ENCODE results near the gene PLXNA4. TPM values are rescaled to one million over a fixed set of nuclear protein-coding genes. Genes with fewer than 3 reads are reported as not detected.

Gene PLXNA4
- total RNA-seq, 1 experiment from 2014 or later = 0.10 TPM

GRCh38 chr7:132154248-132154647 is 422.0 kb downstream of the PLXNA4 start:
- ATAC-seq = no peak
- TF ChIP-seq POLR2AphosphoS5 (IDR thresholded peaks at IDR 0.05; ENCODE audit: low read depth, low read length) = no peak
- no peak for TF ChIP-seq REST (IDR thresholded peaks at IDR 0.05; ENCODE audit: insufficient read depth in 1 of 2, low read depth in 2 of 2, low read length in 1 of 2)
- no peak for TF ChIP-seq CTCF (IDR thresholded peaks at IDR 0.05)
- no peak for TF ChIP-seq TCF7L2 (IDR thresholded peaks at IDR 0.05; ENCODE audit: low read depth, low read length)
- no peak for TF ChIP-seq SIN3A (IDR thresholded peaks at IDR 0.05; ENCODE audit: borderline replicate concordance, insufficient read depth, low read depth, low read length)
- in situ Hi-C loops (cut with HindIII; ENCODE audit: low pct_unique_long_range_greater_than_20kb, low sequenced_read_pairs) = no loop called here

GRCh38 chr7:132152131-132152889 is 424.0 kb downstream of the PLXNA4 start:
- intact Hi-C loops (cut with micrococcal nuclease; ENCODE audit: unreplicated experiment) (no loop called here), in situ Hi-C loops (cut with HindIII; ENCODE audit: low pct_unique_long_range_greater_than_20kb, low sequenced_read_pairs) (no loop called here)
- Histone ChIP-seq H3K4me1 (ENCODE audit: control insufficient read depth, insufficient read depth, low read length) (no peaks in the 10 kb centered on the region), H3K27ac (ENCODE audit: low read length) (no peak overlapping the region), H3K36me3 (ENCODE audit: control insufficient read depth, insufficient read depth, low read length) (no peaks in the 10 kb centered on the region), H3K4me3 (ENCODE audit: low read depth in 2 of 2, low read length in 2 of 2) (no peak overlapping the region), H3K27me3 (ENCODE audit: control insufficient read depth, insufficient read depth, low read length) (no peaks in the 10 kb centered on the region; the same call in 1 of the 2 replicates), H3K9me3 (ENCODE audit: control insufficient read depth, insufficient read depth, low read depth, low read length) (no peaks in the 10 kb centered on the region)
- DNase-seq (ENCODE audit: low read depth, low spot score) = no peak
- TF ChIP-seq TCF7L2 (IDR thresholded peaks at IDR 0.05; ENCODE audit: low read depth, low read length) (no peak), POLR2AphosphoS5 (IDR thresholded peaks at IDR 0.05; ENCODE audit: low read depth, low read length) (no peak), REST (IDR thresholded peaks at IDR 0.05; ENCODE audit: insufficient read depth in 1 of 2, low read depth in 2 of 2, low read length in 1 of 2) (no peak), SIN3A (IDR thresholded peaks at IDR 0.05; ENCODE audit: borderline replicate concordance, insufficient read depth, low read depth, low read length) (no peak), CTCF (IDR thresholded peaks at IDR 0.05) (no peak)
- POLR2A ChIA-PET = no interaction called here
- CTCF ChIA-PET = no interaction called here
- ATAC-seq = no peak
- no TSS peak for BruUV-seq (replicated peaks)

More at GRCh38 chr7:132154248-132154647, 422.0 kb downstream of the PLXNA4 start:
- no peaks in the 10 kb centered on the region for H3K36me3 ChIP-seq (ENCODE audit: control insufficient read depth, insufficient read depth, low read length)
- H3K4me1 ChIP-seq (ENCODE audit: control insufficient read depth, insufficient read depth, low read length) = no peaks in the 10 kb centered on the region
- H3K27ac ChIP-seq (ENCODE audit: low read length) = no peak overlapping the region
- no peak for DNase-seq (ENCODE audit: low read depth, low spot score)
- ChIA-PET POLR2A (no interaction called here), CTCF (no interaction called here)
- BruUV-seq (replicated peaks) = no TSS peak
- no peaks in the 10 kb centered on the region; the same call in 1 of the 2 replicates for H3K27me3 ChIP-seq (ENCODE audit: control insufficient read depth, insufficient read depth, low read length)
- H3K9me3 ChIP-seq (ENCODE audit: control insufficient read depth, insufficient read depth, low read depth, low read length) = no peaks in the 10 kb centered on the region
- intact Hi-C loops (cut with micrococcal nuclease; ENCODE audit: unreplicated experiment) = no loop called here
- H3K4me3 ChIP-seq (ENCODE audit: low read depth in 2 of 2, low read length in 2 of 2) = no peak overlapping the region

Data from Panc1 (cell line).